ACHN (cell line): Measurements from ENCODE around the gene RPA1.

Experiments
- DNase-seq: peaks from one replicate; pipeline ENCODE4 v3.0.0-alpha.2; 2015
- in situ Hi-C: cut with HindIII; loops from 2 replicates; pipeline ENCODE4 v1.10.0; 2017; ENCODE audit warnings: low sequenced_read_pairs, low pct_ligation_motif_present, low pct_unique_long_range_greater_than_20kb

Gene RPA1

DNA sequence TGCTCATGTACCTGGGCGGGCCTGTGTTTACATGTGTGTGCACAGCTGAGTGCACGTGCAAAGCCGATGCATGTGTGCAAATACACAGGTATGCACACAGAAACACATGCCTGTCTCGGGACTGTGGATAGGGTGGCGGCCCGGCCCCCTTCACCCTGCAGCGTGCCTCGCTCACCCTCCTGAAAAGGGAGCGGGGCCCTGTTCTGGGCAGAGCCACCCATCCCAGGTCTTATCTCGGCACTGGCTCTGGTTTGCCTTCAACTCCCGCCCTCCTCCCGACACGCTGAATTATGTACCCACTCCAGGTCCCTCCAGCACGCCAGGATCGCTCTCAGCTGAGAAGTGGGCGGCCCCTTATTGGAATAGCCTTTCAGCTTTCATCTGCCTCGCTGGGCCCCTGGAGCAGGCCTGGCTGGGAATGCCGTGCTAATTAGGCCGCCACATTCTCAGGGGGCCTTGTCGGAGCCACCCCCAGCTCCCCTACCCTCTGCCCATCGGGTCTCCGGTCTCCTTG, 117.5 kb downstream of the RPA1 start:
- in situ Hi-C loops, result no loop called here
- DNase-seq, result no peak

DNA sequence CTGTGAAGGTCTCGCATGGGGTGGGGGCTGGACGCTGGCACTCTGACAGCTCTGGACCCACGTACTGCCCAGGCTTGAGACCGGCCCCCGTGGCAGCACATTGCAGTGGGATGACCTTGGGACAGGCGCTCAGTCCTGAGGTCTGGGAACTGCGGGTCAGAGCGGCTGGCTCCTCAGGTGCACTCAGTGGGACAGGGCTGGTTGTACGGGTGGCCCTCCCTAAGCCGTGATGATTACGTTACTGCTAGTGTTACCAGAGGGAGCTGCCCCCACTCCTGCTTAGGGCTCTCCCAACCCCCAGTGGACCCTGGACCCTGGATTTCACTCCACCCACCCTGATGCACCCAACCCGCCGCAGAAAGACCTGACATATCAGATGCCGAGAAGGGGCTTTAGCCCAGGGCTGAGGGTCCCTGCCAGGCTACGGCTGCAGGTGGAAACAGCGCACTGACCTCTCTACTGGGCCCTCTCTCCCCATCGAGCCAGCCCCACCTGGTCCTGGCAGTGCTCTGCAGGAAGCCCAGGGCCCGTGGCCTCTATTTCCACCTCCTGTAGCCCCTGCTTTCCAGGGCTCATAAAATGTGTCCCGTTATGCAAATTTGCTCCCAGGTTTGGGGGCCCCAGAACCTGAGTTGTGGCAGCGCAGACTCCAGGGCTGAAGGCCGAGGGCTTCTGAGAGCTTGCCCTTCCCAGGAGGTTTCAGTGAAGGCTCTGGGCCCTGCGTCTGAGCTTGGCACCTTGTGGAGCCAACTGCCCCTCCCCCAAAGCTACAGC, 118.1 kb downstream of the RPA1 start:
- in situ Hi-C loops, result no loop called here
- no peak for DNase-seq

DNA sequence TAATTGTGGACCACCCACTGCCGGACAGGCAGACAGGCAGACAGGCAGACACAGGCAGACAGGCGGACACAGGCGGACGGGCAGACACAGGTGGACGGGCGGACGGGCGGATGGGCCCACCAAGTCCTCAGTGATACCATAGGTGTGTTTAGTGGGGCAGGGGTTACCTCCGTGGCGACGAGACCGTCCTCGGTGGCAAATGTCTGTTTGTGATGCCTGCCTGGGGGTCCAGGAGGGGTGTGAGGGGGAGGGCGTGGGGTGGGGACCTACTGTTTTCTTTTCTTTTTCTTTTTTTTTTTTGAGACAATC, 118.7 kb downstream of the RPA1 start:
- in situ Hi-C loops, result no loop called here
- DNase-seq, result no peak
